GM21576 (cell line): ENCODE results near the gene ERF.

ENCODE experiments used
- ATAC-seq: cut with Tn5 transposase; IDR thresholded peaks from one replicate; pipeline ENCODE4 v1.9.1; 2021; ENCODE audit warnings: mild to moderate bottlenecking, moderate library complexity; ENCODE audit not compliant: unreplicated experiment

Gene ERF

DNA sequence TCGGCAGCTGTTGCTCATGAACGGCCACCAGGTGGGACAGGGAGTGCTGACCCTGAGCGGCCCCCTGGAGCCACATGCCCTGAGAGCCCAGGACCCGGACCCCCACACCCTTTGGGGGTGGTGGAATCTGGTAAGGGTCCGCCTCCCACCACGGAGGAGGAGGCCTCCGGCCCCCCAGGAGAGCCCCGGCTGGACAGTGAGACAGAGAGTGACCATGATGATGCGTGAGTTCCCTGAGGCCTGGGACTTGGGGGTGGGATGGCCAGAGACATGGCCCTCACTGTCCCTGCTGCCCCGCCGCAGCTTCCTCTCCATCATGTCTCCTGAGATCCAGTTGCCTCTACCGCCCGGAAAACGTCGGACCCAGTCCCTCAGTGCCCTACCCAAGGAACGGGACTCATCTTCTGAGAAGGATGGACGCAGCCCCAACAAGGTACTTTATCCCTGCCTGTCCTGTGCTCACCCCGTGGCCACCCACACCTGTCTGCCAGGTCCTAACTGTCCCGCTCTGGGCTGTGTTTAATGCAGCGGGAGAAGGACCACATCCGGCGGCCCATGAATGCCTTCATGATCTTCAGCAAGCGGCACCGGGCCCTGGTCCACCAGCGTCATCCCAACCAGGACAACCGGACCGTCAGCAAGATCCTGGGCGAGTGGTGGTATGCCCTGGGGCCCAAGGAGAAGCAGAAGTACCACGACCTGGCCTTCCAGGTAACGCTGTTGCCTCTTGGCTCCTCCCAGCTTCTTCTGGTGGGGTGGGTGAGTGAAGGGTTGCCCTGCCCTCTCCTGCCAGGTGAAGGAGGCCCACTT lies 32.3 kb upstream of the ERF start:
- no peak for ATAC-seq

DNA sequence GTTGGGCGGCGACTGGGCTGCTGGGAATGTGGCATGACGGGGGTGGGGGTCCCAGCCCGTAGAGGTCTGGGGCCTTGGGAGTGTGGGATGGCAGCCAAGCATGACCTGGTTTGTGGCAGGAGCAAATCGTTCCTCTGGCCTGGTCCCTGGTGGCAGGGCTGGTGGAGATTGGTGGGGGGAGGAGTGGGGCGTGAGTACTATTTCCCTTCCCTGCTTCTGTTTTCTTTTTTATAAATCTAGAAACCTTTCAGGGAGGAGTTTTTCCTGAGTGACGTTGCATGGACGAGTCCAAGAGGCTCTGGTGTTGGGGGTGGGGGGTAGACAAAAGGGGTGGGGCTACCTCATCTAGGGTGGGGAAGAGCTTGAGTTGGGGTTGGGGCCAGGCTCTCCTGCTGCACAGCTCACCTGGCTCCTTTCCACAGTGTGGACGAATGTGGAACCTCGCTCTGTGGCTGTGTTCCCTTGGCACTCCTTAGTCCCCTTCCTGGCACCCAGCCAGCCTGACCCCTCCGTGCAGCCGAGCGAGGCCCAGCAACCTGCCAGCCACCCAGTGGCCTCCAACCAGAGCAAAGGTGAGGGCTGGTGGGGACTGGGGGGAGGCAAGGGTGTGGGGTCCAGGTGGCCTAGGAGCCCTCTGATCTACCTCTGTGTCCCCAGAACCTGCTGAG lies 31.6 kb upstream of the ERF start:
- no peak for ATAC-seq

DNA sequence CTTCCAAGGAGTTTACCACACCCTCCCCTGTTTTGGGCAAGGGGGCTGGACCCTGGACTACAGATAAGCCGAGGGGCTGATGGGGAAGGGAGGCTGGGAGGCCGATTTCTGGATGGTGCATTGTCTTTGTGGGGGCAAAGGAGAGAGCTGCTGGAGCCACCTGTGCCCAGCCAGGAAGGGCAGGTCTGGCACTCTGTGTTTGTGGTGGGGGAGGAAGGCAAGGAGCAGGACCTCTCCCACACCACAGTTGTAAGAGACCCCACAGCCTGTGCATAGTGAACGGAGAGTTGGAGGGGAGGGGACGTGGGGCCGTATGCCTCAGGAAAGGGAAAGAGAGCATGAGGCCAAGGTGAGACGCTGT lies 31.0 kb upstream of the ERF start:
- ATAC-seq = no peak

DNA sequence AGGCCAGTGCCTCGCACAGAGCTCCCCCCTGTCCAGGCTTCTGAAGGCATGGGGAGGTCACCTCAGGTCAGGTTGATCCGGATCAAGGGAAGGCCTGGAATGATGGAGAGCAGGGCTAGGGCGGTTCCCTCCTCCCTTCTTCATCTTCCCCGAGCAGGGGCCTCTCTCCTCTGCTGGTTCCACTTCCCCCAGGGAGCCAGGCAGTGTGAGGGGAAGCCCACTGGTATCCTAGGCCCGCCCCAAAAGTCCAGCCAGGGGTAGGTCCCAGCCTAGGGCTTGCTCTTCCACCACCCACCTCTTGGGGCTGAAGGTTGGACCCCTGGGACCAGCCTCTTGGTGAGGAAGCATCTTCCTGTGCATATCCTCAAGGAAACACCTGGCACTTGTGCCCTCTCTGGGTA lies 30.6 kb upstream of the ERF start:
- no peak for ATAC-seq

DNA sequence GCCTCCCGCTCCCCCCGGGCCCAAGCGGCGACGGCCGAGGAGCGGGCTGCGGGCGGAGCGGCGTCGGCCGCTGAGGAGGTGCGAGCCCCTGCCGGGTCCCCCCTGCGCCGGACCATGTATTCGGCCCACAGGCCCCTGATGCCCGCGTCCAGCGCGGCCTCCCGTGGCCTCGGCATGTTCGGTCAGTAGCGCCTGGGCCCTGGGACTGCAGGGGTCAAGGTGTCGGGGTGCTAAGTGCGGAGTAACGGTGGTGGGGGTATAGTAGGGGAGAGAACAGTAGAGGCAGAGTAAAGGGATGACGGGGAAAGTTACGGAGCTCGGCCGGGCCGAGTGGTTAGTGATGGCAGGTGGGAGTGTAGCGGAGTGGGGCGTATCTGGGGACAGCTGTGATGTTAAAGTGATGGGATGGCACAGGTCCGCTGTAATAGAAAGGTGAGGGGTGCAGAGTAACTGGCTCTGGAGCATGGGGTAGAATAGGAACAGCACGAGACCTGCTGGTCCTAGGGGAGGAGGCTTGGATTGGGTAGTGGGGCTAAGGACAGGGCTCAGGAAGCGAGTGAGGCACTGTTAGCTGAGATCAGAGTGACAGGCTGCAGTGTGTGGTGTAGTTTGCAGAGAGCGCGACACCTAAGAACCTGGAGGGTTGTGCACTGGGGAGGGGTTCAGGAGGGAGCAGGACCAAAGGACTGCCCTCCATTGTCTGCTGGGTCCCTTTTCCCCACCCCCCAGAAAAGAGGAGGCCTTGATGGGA lies 29.8 kb upstream of the ERF start:
- ATAC-seq = no peak

DNA sequence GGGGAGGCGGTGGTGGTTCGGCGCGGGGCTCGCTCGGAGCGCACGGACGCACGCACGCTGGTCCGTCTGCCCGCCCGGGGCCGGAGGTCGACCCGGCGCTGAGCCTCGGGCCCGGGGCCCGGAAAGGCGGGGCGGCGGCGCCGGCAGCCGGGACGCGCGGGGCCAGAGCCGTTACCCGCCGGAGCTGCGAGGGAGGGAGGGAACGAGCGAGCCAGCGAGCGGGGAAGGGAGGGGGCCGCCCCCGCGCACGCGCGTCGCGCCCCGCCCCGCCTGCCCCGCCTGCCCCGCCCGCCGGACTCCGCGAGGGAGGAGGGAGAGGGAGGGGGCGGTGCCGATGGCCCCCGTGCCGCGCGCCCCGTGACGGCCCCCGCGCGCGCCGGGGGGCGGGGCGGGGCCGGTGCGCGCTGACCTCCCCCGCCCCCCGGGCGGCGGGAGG lies 29.2 kb upstream of the ERF start:
- peak; percentile 18 for ATAC-seq

DNA sequence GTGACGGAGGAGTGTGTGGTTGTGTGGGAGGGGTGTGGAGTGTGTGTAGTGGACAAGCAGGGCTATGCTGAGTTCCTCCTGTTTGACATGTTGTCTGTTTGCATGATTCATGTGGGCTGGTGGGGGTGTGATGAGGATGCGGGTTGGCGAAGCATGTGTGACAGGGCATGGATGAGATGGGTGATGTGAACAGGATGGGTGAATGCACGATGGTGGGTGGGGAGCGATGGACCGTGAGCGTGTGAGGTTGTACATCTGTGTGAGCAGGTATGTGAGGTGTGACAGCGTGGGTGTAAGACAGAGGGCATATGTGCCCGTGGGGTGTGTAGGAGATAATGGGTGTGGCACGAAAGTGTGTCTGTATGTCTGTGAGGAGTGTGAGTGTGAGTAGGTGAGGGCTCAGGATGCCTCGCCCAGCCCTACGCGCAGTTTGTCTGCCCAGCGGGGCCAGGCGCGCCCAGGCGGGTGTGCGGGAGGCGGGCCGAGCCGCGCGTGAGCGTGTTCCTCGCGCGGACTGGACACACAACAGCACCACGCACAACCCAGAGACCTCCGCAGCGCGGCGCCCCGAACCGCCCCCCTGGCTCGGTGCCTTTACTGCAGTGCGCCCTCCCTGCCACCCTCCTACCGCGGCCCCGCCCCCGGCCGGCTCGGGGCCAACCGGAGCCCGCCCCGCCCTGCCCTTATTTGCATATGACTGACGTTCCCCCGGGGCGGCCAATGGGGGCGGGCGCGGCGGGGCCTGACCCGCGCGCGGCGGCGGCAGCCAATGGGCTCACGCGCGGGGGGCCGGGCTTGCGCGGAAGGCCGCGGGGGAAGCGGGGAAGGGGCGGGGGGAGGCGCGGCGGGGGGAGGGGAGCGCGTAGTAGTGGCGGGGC lies 28.5 kb upstream of the ERF start:
- ATAC-seq = peak; percentile 42

DNA sequence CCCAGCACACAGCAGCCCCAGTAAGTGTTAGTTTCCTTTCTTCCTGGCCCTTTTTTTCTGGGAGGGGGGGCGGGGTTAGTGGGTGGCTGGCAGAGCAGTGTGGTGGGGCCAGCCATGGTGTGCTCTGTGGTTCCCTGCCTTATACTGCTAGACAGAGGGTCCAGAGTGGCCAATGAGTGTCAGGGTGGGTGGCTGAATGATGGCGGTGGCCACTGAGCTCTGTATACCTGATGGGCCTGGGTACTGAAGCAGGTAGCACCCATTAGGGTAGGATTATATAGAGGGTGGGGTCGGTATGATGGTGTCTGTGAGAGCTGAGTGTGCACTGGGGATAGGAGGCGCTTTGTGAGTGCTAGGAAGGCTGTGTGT lies 27.9 kb upstream of the ERF start:
- ATAC-seq = no peak

DNA sequence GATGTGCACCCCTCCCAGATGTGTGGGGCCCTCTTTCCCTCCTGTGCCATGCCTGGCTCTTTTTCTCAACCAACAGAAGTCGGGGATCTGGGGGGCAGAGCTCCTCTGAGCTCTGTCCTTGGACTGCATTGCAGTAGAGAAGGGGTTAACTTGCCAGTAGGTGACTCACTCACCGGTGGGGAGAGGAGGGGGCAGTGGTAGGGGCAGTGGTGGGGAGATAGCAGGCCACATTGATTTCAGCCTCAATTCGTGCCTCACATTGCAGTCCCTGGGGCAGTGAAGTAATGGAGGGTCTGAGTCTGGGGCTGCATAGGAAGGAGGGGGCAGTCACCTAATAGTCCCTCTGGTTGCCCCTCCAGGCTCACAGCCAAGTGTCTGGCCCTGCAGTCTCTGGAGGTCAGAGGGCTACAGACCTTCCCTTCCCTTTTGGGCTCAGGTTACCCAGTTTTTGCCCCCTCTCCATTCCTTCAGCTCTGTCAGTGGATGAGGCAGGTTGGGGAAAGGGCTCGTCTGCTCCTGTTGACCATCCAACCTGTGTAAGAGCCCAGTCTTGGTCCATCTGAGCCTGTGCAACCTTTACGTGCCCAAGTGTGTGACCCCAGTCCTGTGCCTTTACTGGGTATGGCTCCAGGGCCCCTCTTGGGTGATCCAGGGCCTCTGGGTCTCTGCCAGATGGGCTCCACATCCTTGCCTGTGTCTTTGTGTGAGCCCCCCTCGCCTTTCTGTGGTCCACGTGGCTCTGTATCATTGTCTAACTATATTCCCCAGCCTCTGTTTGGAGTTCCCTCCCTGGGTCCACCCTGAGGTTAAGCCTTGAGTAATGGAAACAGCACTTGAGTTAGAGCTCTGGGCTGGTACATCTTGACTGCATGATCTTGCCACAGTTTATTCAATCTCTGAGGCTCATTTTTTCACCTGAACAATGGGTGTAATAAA lies 27.2 kb upstream of the ERF start:
- ATAC-seq = no peak

DNA sequence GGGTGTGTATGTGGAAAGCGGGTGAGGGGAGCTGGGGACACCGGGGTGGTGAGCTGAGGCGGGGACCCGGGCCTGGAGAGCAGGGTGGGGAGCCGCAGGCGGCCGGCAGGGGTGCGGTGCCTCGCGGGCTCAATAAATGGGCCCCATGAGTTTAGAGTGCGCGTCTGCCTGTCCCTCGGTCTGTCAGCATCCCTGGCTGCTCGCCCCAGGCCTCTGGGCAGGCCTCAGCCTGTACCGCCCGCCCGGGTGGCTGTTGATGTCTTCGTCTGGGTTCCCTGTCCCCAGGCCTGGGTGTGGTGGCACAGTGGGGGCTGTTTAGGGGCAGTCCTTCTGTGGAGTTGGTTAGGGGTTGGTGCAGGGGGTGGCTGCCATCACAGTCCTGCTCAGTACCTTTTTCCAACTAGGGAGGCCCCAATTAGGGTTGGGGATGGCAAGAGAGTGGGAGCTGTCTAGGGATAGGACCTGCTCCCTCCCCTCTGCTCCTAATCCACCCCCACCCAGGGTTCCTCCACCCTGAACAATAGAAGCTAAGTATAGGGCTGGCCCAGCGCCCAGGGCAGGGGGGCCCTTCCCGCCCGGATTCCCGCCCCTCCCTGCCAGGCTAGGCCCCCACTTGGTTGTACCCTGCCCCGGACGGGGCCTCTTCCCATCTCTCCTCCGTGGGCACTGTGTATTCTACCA lies 26.4 kb upstream of the ERF start:
- no peak for ATAC-seq

DNA sequence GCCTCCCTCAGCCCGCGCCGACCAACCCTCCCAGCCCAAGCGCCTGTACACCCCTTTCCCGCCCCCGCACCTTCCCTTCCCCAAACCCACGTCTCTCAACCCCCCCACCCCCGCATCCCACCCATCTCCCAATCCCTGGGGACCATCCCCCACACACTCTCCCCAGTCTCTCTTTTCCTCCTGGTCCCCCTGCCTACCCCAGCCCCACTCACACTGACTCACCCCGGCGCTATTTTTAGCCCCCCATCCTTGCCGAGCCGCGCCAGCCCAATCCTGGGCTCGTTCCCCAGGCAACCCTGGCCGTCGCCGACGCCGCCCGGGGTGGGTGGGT lies 25.9 kb upstream of the ERF start:
- ATAC-seq = no peak

DNA sequence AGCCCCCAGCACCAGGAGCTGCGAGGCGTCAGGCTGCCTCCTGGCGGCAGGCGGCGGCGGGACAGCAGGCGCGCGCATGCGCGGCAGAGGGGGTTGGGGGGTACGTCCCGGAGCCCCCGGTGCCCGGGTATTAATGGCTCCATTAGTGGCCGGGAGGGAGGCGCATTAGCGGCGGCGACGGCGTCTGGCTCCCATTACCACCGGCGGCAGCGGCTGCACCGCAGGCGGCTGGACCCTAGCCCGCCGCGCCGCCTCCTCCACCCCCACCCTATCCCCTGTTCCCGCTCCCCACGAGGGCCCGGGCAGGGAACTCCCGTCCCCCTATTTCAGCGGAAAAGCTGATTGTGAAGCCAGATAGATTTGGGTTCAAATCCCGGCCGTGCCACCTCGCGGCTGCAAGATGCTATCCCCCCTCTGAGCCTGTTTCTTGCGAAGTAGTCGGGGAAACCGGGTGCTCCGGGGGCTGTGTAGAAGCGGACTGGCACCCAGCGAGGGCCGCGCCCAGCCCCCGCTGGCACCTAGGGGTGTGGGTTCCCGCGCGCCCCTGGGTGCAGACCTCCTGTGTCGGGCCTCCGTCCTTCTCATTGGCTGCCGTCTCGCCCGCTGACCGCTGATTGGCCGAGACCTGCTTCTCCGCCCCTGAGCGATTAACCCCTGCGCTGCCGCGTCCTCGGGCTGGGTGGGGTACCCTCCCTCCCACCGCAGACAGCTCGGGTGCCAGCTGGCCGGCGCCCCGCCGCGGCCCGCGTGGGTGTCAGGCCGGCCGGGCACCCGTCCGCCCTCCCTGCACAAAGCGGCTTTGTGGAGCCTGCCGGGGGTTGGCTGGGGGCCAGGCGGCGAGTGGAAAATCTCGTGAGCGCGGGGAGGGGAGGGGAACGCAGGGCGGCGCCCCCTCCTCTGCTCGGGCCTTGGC lies 25.2 kb upstream of the ERF start:
- peak; percentile 31 for ATAC-seq

DNA sequence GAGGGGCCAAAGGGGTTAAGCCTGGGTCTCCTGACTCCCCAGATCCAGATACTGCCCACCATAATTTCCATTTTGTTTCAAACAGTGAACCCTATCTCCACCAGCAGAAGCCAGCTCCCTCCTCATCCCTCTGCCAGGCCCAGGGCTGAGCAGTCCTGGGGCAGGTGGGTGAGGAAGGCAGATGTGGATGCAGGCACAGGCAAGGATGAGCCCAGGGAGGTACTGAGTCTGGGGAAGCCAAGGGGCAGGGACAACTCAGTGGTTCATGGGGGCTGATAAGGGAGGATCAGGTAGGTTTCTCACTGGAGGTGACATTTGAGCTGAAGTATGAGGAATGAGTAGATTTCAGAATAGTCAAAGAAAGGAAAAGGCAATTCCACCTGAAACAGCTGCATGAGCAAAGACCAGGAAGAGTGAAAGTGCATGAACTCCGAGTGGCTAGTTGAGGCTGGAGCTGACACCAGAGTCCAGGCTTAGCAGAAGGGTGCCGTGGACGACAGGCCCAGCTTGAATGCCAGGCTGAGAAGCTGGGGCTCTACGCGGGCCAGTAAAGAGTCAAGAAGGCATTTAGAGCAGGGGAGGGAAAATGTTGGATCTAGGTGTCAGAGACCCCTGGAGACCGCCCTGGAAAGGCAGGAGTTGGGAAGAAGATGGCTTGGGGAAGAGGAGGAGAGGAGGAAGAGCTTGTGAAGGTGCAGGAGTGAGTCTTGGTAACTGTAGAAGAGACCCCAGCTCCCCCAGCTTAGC lies 24.4 kb upstream of the ERF start:
- no peak for ATAC-seq

DNA sequence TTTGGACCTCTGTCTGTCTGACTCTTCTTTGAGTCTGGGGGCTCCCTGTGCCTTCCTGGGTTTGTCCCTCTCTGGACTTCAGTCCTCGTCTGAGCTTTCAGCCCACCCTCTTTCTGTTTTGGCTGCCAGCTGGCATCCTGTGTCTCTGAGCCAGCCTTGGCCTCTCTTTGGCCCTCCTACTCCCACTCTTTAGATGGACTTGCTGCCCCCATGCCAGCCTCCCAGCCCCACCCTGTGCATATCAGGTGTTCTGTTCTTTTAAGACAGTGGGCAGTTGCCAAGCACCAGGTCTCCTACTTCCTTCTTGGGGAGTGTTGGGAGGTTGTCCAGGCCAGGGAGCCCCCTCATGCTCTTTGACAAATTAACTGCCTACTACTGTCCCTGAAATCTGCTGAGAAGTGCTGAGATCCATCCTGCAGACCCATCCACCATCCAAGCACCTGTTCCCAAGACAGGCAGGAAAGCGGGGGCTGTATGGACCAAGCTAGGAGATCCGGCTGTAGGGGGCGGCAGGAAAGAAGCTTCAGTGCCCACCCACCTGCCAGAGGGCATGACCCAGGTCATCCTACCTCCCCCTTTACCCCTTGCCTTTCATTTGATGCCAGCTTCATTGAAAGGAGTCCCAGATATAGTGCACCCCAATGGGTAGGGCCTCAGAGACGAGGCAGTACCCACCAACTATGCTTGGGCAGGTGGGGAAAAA lies 23.7 kb upstream of the ERF start:
- no peak for ATAC-seq

DNA sequence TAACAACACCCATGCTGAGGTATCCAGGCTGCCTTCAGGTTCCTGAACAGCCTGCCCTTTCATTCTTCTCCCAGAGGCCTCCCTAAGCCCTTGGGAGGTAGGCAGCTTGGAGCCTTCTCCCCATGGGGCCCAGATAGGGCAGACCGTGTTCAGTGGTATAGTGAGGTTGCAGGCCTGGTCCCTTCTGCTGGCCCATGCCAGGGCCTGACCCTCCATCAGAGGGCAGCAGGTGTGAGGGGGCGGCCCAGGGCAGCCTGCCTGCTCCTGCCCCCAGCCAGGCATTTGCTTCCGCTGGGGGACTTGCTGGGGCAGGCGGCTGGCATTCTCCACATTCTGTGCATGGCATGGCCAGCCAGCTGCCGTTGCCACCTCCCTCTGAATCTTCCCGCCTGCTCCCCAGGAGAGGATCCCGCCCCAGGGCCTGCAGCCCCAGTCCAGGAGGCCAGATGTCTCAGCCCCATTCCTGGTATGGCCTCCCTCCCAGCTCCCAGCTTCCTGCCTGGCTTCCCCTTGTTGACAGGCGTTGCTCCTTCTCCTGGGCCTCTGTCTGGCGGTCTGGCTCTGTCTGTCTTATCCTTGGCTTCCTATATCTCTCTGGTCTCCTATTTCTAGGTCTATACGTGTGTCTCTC lies 23.0 kb upstream of the ERF start:
- ATAC-seq = no peak

DNA sequence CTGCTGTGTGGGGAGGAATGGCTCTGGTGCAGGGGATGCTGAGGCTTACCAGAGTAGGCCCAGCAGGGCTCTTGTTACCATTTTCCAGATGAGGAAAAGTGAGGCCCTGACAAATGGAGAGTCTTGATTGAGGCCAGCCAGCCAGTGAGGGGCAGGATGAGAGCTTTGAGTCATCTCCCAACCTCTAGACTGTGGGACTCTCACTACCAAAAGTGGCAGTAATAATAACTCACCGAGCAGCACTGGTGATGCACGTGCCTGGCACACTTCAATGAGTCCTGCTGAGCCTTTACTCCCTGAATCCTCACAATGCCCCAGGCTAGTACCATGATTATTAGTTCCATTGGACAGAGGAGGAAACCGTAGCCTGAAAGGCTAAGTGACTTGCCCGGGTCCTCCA lies 21.9 kb upstream of the ERF start:
- ATAC-seq = no peak

DNA sequence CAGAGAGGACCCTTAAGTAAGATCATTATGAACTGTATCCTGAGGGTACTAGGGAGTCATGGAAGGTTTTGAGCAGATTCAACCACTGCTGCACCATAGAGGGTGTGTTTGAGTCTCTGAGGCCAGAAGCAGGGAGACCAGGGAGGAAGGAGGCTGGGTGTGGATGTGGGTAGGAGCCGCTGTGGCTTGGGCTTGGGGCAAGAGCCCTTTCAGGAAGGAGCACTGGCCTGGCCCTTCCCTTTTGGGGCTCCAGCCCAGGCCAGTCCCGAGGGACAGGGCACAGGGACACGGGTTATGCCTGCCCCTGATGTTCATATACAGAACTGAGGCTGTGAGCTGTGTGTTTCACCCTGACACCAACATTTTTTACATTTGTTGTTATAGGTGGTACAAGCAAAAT lies 21.4 kb upstream of the ERF start:
- ATAC-seq = no peak
